Naive thymus-derived CD8-positive, alpha-beta T cell (primary cell): ENCODE data around the gene FMO2. TPM values are rescaled to one million over a fixed set of nuclear protein-coding genes. Genes with fewer than 3 reads are reported as not detected.
"Not testable (repeated sequence)": the region's sequence is repeated elsewhere in the genome, so short reads cannot be mapped to it uniquely, and the experiment has no call there.

Experiments
- ATAC-seq, 2 donors: fragments of 150-1000 bp; cut with Tn5 transposase in 1 of 2; sonication (Bioruptor Pico), chemical (Tn5 transposase) in 1 of 2; 1 replicate in 1 of 2; 2 replicates in 1 of 2; pipeline ENCODE4 v1.10.0; 2021; ENCODE audit warnings: mild to moderate bottlenecking in 2 of 2, moderate library complexity in 2 of 2
- POLR2A ChIA-PET: fragments of 350-600 bp; sonication (Branson Sonifier 250); formaldehyde crosslinking; loops from one replicate; lab custom pipeline; 2021; ENCODE audit warnings: antibody characterized with exemption; lab: Charles Lee
- DNase-seq, 10 donors: peaks; one replicate each; pipeline versions ENCODE4 v3.0.0 to v3.0.0-alpha.2; 2020 to 2022
- H3K27ac Mint-ChIP-seq, 10 donors: one replicate each; pipeline ENCODE4 v1.8.0; 2020 to 2022; ENCODE audit warnings: mild to moderate bottlenecking in 10 of 10, mixed read lengths in 10 of 10, moderate library complexity in 4 of 10, inconsistent platforms in 1 of 10
- H3K27me3 Mint-ChIP-seq, 5 donors: one replicate each; pipeline ENCODE4 v1.8.0; 2021 to 2022; ENCODE audit warnings: mixed read lengths in 5 of 5
- H3K36me3 Mint-ChIP-seq, 3 donors: one replicate each; pipeline ENCODE4 v1.8.0; 2020 to 2022; ENCODE audit warnings: mixed read lengths in 3 of 3, mild to moderate bottlenecking in 2 of 3, inconsistent platforms in 1 of 3
- H3K4me1 Mint-ChIP-seq, 4 donors: one replicate each; pipeline ENCODE4 v1.8.0; 2021 to 2022; ENCODE audit warnings: mixed read lengths in 4 of 4
- H3K4me3 Mint-ChIP-seq, 10 donors: one replicate each; pipeline ENCODE4 v1.8.0; 2020 to 2022; ENCODE audit warnings: mild to moderate bottlenecking in 10 of 10, mixed read lengths in 10 of 10, moderate library complexity in 6 of 10, inconsistent platforms in 1 of 10
- H3K9me3 Mint-ChIP-seq, 9 donors: one replicate each; pipeline ENCODE4 v1.8.0; 2020 to 2022; ENCODE audit warnings: mixed read lengths in 9 of 9, mild to moderate bottlenecking in 3 of 9, inconsistent platforms in 1 of 9, moderate library complexity in 1 of 9
- polyA plus RNA-seq, 3 donors: library from polyadenylated mRNA; unstranded; fragments of 300-500 nt; fragmentation: Illumina TruSeq; gene quantifications; one replicate each; pipeline ENCODE4 v1.2.3, GENCODE V29; 2021
- total RNA-seq, 8 experiments: library from RNA in 2 of 8; stranded (reverse) in 2 of 8; gene quantifications; one replicate each; pipeline ENCODE4 v1.2.3 and lab custom pipeline; 2021 to 2026

The FMO2 gene
- total and polyA plus RNA-seq, 5 experiments from 2014 or later, result not detected

GRCh38 chr1:171213559-171214454, 28.7 kb downstream of the FMO2 start:
- Mint-ChIP-seq H3K4me1 (peaks cover 0 to 5% (median 0%) of the 10 kb centered on the region in 4 donors), H3K9me3 (peaks cover 0 to 3% (median 0%) of the 10 kb centered on the region in 9 donors), H3K36me3 (peaks cover 0 to 3% (median 0%) of the 10 kb centered on the region in 3 donors), H3K27ac (no peak overlapping the region), H3K4me3 (no peak overlapping the region), H3K27me3 (peaks cover 0 to 10% (median 5%) of the 10 kb centered on the region in 5 donors)
- POLR2A ChIA-PET, result no interaction called here
- DNase-seq (no peak), ATAC-seq (no peak)

GRCh38 chr1:171217658-171218443, 32.8 kb downstream of the FMO2 start:
- H3K9me3 Mint-ChIP-seq, result peaks cover 0 to 3% (median 0%) of the 10 kb centered on the region in 9 donors
- H3K4me1 Mint-ChIP-seq, result peaks cover 0 to 4% (median 0%) of the 10 kb centered on the region in 4 donors
- POLR2A ChIA-PET, result no interaction called here
- peaks cover 0 to 14% (median 5%) of the 10 kb centered on the region in 5 donors for H3K27me3 Mint-ChIP-seq
- ATAC-seq (no peak), DNase-seq (no peak)
- no peak overlapping the region for H3K27ac Mint-ChIP-seq
- no peak overlapping the region for H3K4me3 Mint-ChIP-seq
- peaks cover 0 to 3% (median 0%) of the 10 kb centered on the region in 3 donors for H3K36me3 Mint-ChIP-seq

GRCh38 chr1:171218661-171219060, 33.6 kb downstream of the FMO2 start:
- H3K4me1 Mint-ChIP-seq, result no peaks in the 10 kb centered on the region
- POLR2A ChIA-PET, result no interaction called here

GRCh38 chr1:171219346-171220080, 34.4 kb downstream of the FMO2 start:
- peaks cover 0 to 3% (median 0%) of the 10 kb centered on the region in 9 donors for H3K9me3 Mint-ChIP-seq
- no peak for ATAC-seq
- H3K4me3 Mint-ChIP-seq, result no peak overlapping the region
- H3K4me1 Mint-ChIP-seq, result no peaks in the 10 kb centered on the region
- POLR2A ChIA-PET, result no interaction called here
- DNase-seq, result no peak
- peaks cover 0 to 14% (median 5%) of the 10 kb centered on the region in 5 donors for H3K27me3 Mint-ChIP-seq
- no peak overlapping the region for H3K27ac Mint-ChIP-seq
- peaks cover 0 to 3% (median 0%) of the 10 kb centered on the region in 3 donors for H3K36me3 Mint-ChIP-seq

More at GRCh38 chr1:171218661-171219060, 33.6 kb downstream of the FMO2 start:
- H3K27ac Mint-ChIP-seq, result no peak overlapping the region
- H3K4me3 Mint-ChIP-seq, result no peak overlapping the region
- ATAC-seq, result no peak
- H3K27me3 Mint-ChIP-seq, result peaks cover 0 to 14% (median 5%) of the 10 kb centered on the region in 5 donors
- H3K36me3 Mint-ChIP-seq, result peaks cover 0 to 3% (median 0%) of the 10 kb centered on the region in 3 donors
- DNase-seq, result no peak
- H3K9me3 Mint-ChIP-seq, result peaks cover 0 to 3% (median 0%) of the 10 kb centered on the region in 9 donors

GRCh38 chr1:171220081-171220420, 35.0 kb downstream of the FMO2 start:
- Mint-ChIP-seq H3K4me3 (no peak overlapping the region), H3K27me3 (peaks cover 0 to 14% (median 5%) of the 10 kb centered on the region in 5 donors), H3K4me1 (no peaks in the 10 kb centered on the region), H3K27ac (no peak overlapping the region), H3K9me3 (peaks cover 0 to 3% (median 0%) of the 10 kb centered on the region in 9 donors), H3K36me3 (peaks cover 0 to 3% (median 0%) of the 10 kb centered on the region in 3 donors)
- ATAC-seq (no peak), DNase-seq (no peak)
- POLR2A ChIA-PET, result no interaction called here

- Mint-ChIP-seq H3K27ac (no peak overlapping the region), H3K36me3 (peaks cover 0 to 3% (median 0%) of the 10 kb centered on the region in 3 donors), H3K9me3 (peaks cover 0 to 3% (median 0%) of the 10 kb centered on the region in 9 donors), H3K27me3 (peaks cover 0 to 14% (median 5%) of the 10 kb centered on the region in 5 donors), H3K4me3 (no peak overlapping the region), H3K4me1 (no peaks in the 10 kb centered on the region)
- no peak for DNase-seq
- ATAC-seq, result no peak
- POLR2A ChIA-PET, result no interaction called here
These were observed 35.5 kb downstream of the FMO2 start for GRCh38 chr1:171220581-171221054.

- no peak overlapping the region for H3K27ac Mint-ChIP-seq
- H3K36me3 Mint-ChIP-seq, result no peaks in the 10 kb centered on the region
- H3K27me3 Mint-ChIP-seq, result peaks cover 0 to 14% (median 2%) of the 10 kb centered on the region in 5 donors
- no peak overlapping the region for H3K4me3 Mint-ChIP-seq
- ATAC-seq (no peak), DNase-seq (no peak)
- peaks cover 0 to 3% (median 0%) of the 10 kb centered on the region in 9 donors for H3K9me3 Mint-ChIP-seq
- no peaks in the 10 kb centered on the region for H3K4me1 Mint-ChIP-seq
- POLR2A ChIA-PET, result no interaction called here
These were observed 36.8 kb downstream of the FMO2 start for GRCh38 chr1:171221665-171222591.

GRCh38 chr1:171222936-171223335, 37.8 kb downstream of the FMO2 start:
- DNase-seq (no peak), ATAC-seq (no peak)
- H3K27me3 Mint-ChIP-seq, result peaks cover 0 to 13% (median 2%) of the 10 kb centered on the region in 5 donors
- H3K4me3 Mint-ChIP-seq, result no peak overlapping the region
- H3K4me1 Mint-ChIP-seq, result no peaks in the 10 kb centered on the region
- POLR2A ChIA-PET, result no interaction called here
- H3K36me3 Mint-ChIP-seq, result no peaks in the 10 kb centered on the region
- peaks cover 0 to 3% (median 0%) of the 10 kb centered on the region in 9 donors for H3K9me3 Mint-ChIP-seq
- H3K27ac Mint-ChIP-seq, result no peak overlapping the region

GRCh38 chr1:171224257-171224656, 39.2 kb downstream of the FMO2 start:
- H3K4me3 Mint-ChIP-seq, H3K27ac Mint-ChIP-seq, POLR2A ChIA-PET, DNase-seq, H3K4me1 Mint-ChIP-seq, H3K27me3 Mint-ChIP-seq, H3K9me3 Mint-ChIP-seq, ATAC-seq, H3K36me3 Mint-ChIP-seq: not testable (repeated sequence)

GRCh38 chr1:171226747-171227370, 41.8 kb downstream of the FMO2 start:
- POLR2A ChIA-PET, result no interaction called here
- Mint-ChIP-seq H3K27me3 (peaks cover 0 to 7% (median 6%) of the 10 kb centered on the region in 5 donors), H3K4me3 (no peak overlapping the region), H3K27ac (no peak overlapping the region), H3K36me3 (no peaks in the 10 kb centered on the region), H3K4me1 (no peaks in the 10 kb centered on the region), H3K9me3 (no peaks in the 10 kb centered on the region)
- ATAC-seq (peak in 1 of 2 donors; percentile 29), DNase-seq (peak in 2 of 10 donors; percentile 7 to 11)

- POLR2A ChIA-PET, result no interaction called here
- H3K4me1 Mint-ChIP-seq, result no peaks in the 10 kb centered on the region
- no peak overlapping the region for H3K27ac Mint-ChIP-seq
- DNase-seq (no peak), ATAC-seq (no peak)
- H3K36me3 Mint-ChIP-seq, result peaks cover 3 to 11% (median 4%) of the 10 kb centered on the region in 3 donors
- no peak overlapping the region for H3K4me3 Mint-ChIP-seq
- peaks cover 0 to 15% (median 5%) of the 10 kb centered on the region in 9 donors for H3K9me3 Mint-ChIP-seq
- H3K27me3 Mint-ChIP-seq, result peaks cover 10 to 22% (median 13%) of the 10 kb centered on the region in 5 donors
These were observed 46.2 kb downstream of the FMO2 start for GRCh38 chr1:171231326-171231725.
